HUES6 (cell line): ENCODE measurements around the gene MUC4.
"Not testable (repeated sequence)": the region's sequence is repeated elsewhere in the genome, so short reads cannot be mapped to it uniquely, and the experiment has no call there.

ENCODE experiments used
- H3K27ac ChIP-seq: 2 replicates; pipeline ENCODE4 v1.7.0; 2013; ENCODE audit warnings: low read depth, mild to moderate bottlenecking, low read length, inconsistent platforms
- H3K27me3 ChIP-seq: 2 replicates; pipeline ENCODE4 v1.6.1; 2013; ENCODE audit warnings: low read length; ENCODE audit not compliant: control insufficient read depth, insufficient read depth
- H3K36me3 ChIP-seq: 2 replicates; pipeline ENCODE4 v1.6.1; 2013; ENCODE audit warnings: low read length; ENCODE audit not compliant: control insufficient read depth, insufficient read depth
- H3K4me1 ChIP-seq: 2 replicates; pipeline ENCODE4 v1.6.1; 2013; ENCODE audit warnings: low read length; ENCODE audit not compliant: control insufficient read depth, insufficient read depth
- H3K4me3 ChIP-seq: 2 replicates; pipeline ENCODE4 v1.5.1; 2013; ENCODE audit warnings: low read depth, low read length
- H3K9ac ChIP-seq: one replicate; pipeline ENCODE4 v1.6.1; 2013; ENCODE audit warnings: mild to moderate bottlenecking, low read length
- H3K9me3 ChIP-seq: 2 replicates; pipeline ENCODE4 v1.6.1; 2013; ENCODE audit warnings: low read depth, low read length; ENCODE audit not compliant: control insufficient read depth, insufficient read depth

MUC4 gene

GRCh38 chr3:195781236-195781635 lies 30.5 kb downstream of the MUC4 start:
- H3K36me3 ChIP-seq: peaks cover 16% of the 10 kb centered on the region
- H3K27me3 ChIP-seq, H3K4me1 ChIP-seq, H3K4me3 ChIP-seq, H3K27ac ChIP-seq, H3K9ac ChIP-seq, H3K9me3 ChIP-seq: not testable (repeated sequence)

- H3K4me1 ChIP-seq: no peaks in the 10 kb centered on the region
- no peak overlapping the region for H3K27ac ChIP-seq
- H3K4me3 ChIP-seq: no peak overlapping the region
- peaks cover 3% of the 10 kb centered on the region; the same call in 1 of the 2 replicates for H3K36me3 ChIP-seq
- no peaks in the 10 kb centered on the region for H3K27me3 ChIP-seq
- H3K9ac ChIP-seq: no peak overlapping the region
- H3K9me3 ChIP-seq: no peaks in the 10 kb centered on the region
Measured at GRCh38 chr3:195777975-195778374, 33.8 kb downstream of the MUC4 start.

- Histone ChIP-seq H3K9ac (no peak overlapping the region), H3K27me3 (no peaks in the 10 kb centered on the region), H3K36me3 (no peaks in the 10 kb centered on the region), H3K9me3 (no peaks in the 10 kb centered on the region), H3K4me1 (no peaks in the 10 kb centered on the region), H3K27ac (no peak overlapping the region), H3K4me3 (no peak overlapping the region)
Measured at GRCh38 chr3:195774917-195775316, 36.8 kb downstream of the MUC4 start.

- no peaks in the 10 kb centered on the region for H3K9me3 ChIP-seq
- no peak overlapping the region for H3K4me3 ChIP-seq
- H3K9ac ChIP-seq: no peak overlapping the region
- no peaks in the 10 kb centered on the region for H3K36me3 ChIP-seq
- no peak overlapping the region for H3K27ac ChIP-seq
- H3K4me1 ChIP-seq: no peaks in the 10 kb centered on the region
- H3K27me3 ChIP-seq: no peaks in the 10 kb centered on the region
Measured at GRCh38 chr3:195773956-195774537, 37.7 kb downstream of the MUC4 start.

GRCh38 chr3:195771646-195772300 lies 40.0 kb downstream of the MUC4 start:
- Histone ChIP-seq H3K4me3 (no peak overlapping the region), H3K27me3 (no peaks in the 10 kb centered on the region), H3K36me3 (no peaks in the 10 kb centered on the region)

GRCh38 chr3:195770841-195771645 lies 40.7 kb downstream of the MUC4 start:
- H3K27ac ChIP-seq, H3K4me3 ChIP-seq, H3K27me3 ChIP-seq, H3K36me3 ChIP-seq, H3K4me1 ChIP-seq, H3K9me3 ChIP-seq, H3K9ac ChIP-seq: not testable (repeated sequence)

More at GRCh38 chr3:195771646-195772300, 40.0 kb downstream of the MUC4 start:
- Histone ChIP-seq H3K9ac (no peak overlapping the region), H3K4me1 (no peaks in the 10 kb centered on the region), H3K9me3 (no peaks in the 10 kb centered on the region; the same call in 1 of the 2 replicates), H3K27ac (no peak overlapping the region)

- Histone ChIP-seq H3K27me3 (no peaks in the 10 kb centered on the region), H3K27ac (no peak overlapping the region), H3K4me3 (no peak overlapping the region), H3K9ac (no peak overlapping the region), H3K36me3 (no peaks in the 10 kb centered on the region), H3K4me1 (no peaks in the 10 kb centered on the region), H3K9me3 (no peaks in the 10 kb centered on the region; the same call in 1 of the 2 replicates)
Measured at GRCh38 chr3:195770081-195770840, 41.5 kb downstream of the MUC4 start.

GRCh38 chr3:195769551-195769950 lies 42.2 kb downstream of the MUC4 start:
- H3K4me3 ChIP-seq: no peak overlapping the region
- no peak overlapping the region for H3K27ac ChIP-seq
- H3K27me3 ChIP-seq: no peaks in the 10 kb centered on the region
- no peaks in the 10 kb centered on the region for H3K36me3 ChIP-seq
- no peak overlapping the region for H3K9ac ChIP-seq
- H3K9me3 ChIP-seq: no peaks in the 10 kb centered on the region; the same call in 1 of the 2 replicates
- no peaks in the 10 kb centered on the region for H3K4me1 ChIP-seq

GRCh38 chr3:195768831-195769303 lies 42.9 kb downstream of the MUC4 start:
- Histone ChIP-seq H3K9ac (no peak overlapping the region), H3K27me3 (no peaks in the 10 kb centered on the region), H3K4me3 (no peak overlapping the region), H3K36me3 (no peaks in the 10 kb centered on the region), H3K9me3 (no peaks in the 10 kb centered on the region; the same call in 1 of the 2 replicates), H3K27ac (no peak overlapping the region), H3K4me1 (no peaks in the 10 kb centered on the region)

GRCh38 chr3:195768414-195768813 lies 43.3 kb downstream of the MUC4 start:
- Histone ChIP-seq H3K4me3 (no peak overlapping the region), H3K4me1 (no peaks in the 10 kb centered on the region), H3K9me3 (no peaks in the 10 kb centered on the region; the same call in 1 of the 2 replicates), H3K9ac (no peak overlapping the region), H3K36me3 (no peaks in the 10 kb centered on the region), H3K27ac (no peak overlapping the region), H3K27me3 (no peaks in the 10 kb centered on the region)
